HepG2 (cell line): ENCODE data around the gene DBNDD2. TPM values are rescaled to one million over a fixed set of nuclear protein-coding genes. Genes with fewer than 3 reads are reported as not detected.

Experiments
- ATAC-seq: fragments of 200-7000 bp; cut with Tn5 transposase; 3 replicates; pipeline ENCODE4 v1.9.1; 2020; ENCODE audit warnings: mild to moderate bottlenecking, moderate library complexity
- BruUV-seq: library from RNA; stranded (reverse); fragments of 400-500 nt; replicated peaks from 2 replicates; lab custom pipeline; 2021; lab: Mats Ljungman, UMichigan
- CTCF ChIA-PET: fragments of 300-600 bp; formaldehyde crosslinking; extraction: SDS; loops from one replicate; lab custom pipeline; 2021; ENCODE audit warnings: low total read pairs, inconsistent platforms, low intra/inter-chr PET ratio; lab: Yijun Ruan, JAX
- POLR2A ChIA-PET: fragments of 350-600 bp; sonication (Branson Sonifier 250); formaldehyde crosslinking; loops from one replicate; lab custom pipeline; 2020; ENCODE audit warnings: antibody characterized with exemption, inconsistent platforms; lab: Yijun Ruan, JAX
- DNase-seq: peaks from one replicate; pipeline ENCODE4 v3.0.0-alpha.2; 2015; ENCODE audit warnings: low spot score
- FAIRE-seq: peaks from 3 replicates; lab custom pipeline; 2011; peaks lifted over from hg19 to GRCh38; lab: Jason Lieb, UNC
- H2AFZ ChIP-seq: one replicate; pipeline ENCODE4 v1.6.1; 2011; ENCODE audit warnings: low read length, inconsistent platforms
- H3K27ac ChIP-seq: fragments of 300-600 bp; 3 replicates; pipeline ENCODE4 v1.8.0; 2011; ENCODE audit warnings: mixed run types, mild to moderate bottlenecking, mixed read lengths, low read length, inconsistent platforms; ENCODE audit not compliant: insufficient read depth; ENCODE audit errors: extremely low read length
- H3K27me3 ChIP-seq, 2 experiments: fragments of 200-600 bp in 1 of 2; 2 replicates in 1 of 2; 3 replicates in 1 of 2; pipeline versions ENCODE4 v1.6.0 to v1.8.0; 2011; ENCODE audit warnings: low read length in 2 of 2, mild to moderate bottlenecking in 2 of 2, moderate library complexity in 2 of 2, inconsistent platforms in 1 of 2; ENCODE audit not compliant: insufficient read depth in 2 of 2, control insufficient read depth in 1 of 2
- H3K36me3 ChIP-seq, 2 experiments: fragments of 200-600 bp in 1 of 2; replicated peaks in 1 of 2; 2 replicates in 1 of 2; 3 replicates in 1 of 2; pipeline versions ENCODE4 v1.5.1 to v1.8.0; 2011; ENCODE audit warnings: low read length in 2 of 2, inconsistent platforms in 1 of 2; ENCODE audit not compliant: insufficient read depth in 2 of 2, control insufficient read depth in 1 of 2
- H3K4me1 ChIP-seq: 2 replicates; pipeline ENCODE4 v1.5.1; 2012; ENCODE audit warnings: low read length, inconsistent platforms; ENCODE audit not compliant: insufficient read depth
- H3K4me2 ChIP-seq: 2 replicates; pipeline ENCODE4 v1.6.0; 2011; ENCODE audit warnings: low read depth, low read length, inconsistent platforms
- H3K4me3 ChIP-seq, 3 experiments: fragments of 200-600 bp in 1 of 3; sonication (generic), shearing (Covaris generic) in 1 of 3; replicated peaks in 1 of 3; 2 replicates each; pipeline ENCODE4 v1.5.1; 2011 to 2016; ENCODE audit warnings: low read length in 3 of 3, inconsistent platforms in 2 of 3, low read depth in 2 of 3, mild to moderate bottlenecking in 2 of 3, control low read depth in 1 of 3, mixed read lengths in 1 of 3; ENCODE audit not compliant: insufficient read depth in 1 of 3
- H3K79me2 ChIP-seq: one replicate; pipeline ENCODE4 v1.6.1; 2011; ENCODE audit warnings: low read length, inconsistent platforms; ENCODE audit not compliant: insufficient read depth
- H3K9ac ChIP-seq: 2 replicates; pipeline ENCODE4 v1.6.0; 2011; ENCODE audit warnings: mild to moderate bottlenecking, low read depth, low read length, inconsistent platforms; ENCODE audit not compliant: insufficient read depth
- H3K9me3 ChIP-seq: 2 replicates; pipeline ENCODE4 v1.5.1; 2012; ENCODE audit warnings: mild to moderate bottlenecking, low read length
- H4K20me1 ChIP-seq: 2 replicates; pipeline ENCODE4 v1.6.0; 2011; ENCODE audit warnings: inconsistent platforms, mild to moderate bottlenecking, low read length, moderate library complexity; ENCODE audit not compliant: insufficient read depth
- BCL6 ChIP-seq: IDR thresholded peaks from 2 replicates; pipeline ENCODE4 v1.6.1; 2016; ENCODE audit warnings: missing genetic modification reagents, missing compliant biosample characterization
- ETV5 ChIP-seq: IDR thresholded peaks from 2 replicates; pipeline ENCODE4 v1.6.1; 2018; ENCODE audit warnings: missing biosample characterization, missing genetic modification reagents, inconsistent platforms, borderline replicate concordance
- FOXC1 ChIP-seq: sonication (generic); formaldehyde crosslinking; IDR thresholded peaks from 2 replicates; pipeline ENCODE4 v1.8.0; 2022; ENCODE audit warnings: mild to moderate bottlenecking, missing genetic modification reagents, borderline replicate concordance
- KDM5B ChIP-seq: sonication (generic); formaldehyde crosslinking; IDR thresholded peaks from 2 replicates; pipeline ENCODE4 v1.4.0; 2020; ENCODE audit warnings: missing genetic modification reagents, mild to moderate bottlenecking, borderline replicate concordance
- KLF16 ChIP-seq, 2 experiments: sonication (generic) in 1 of 2; formaldehyde crosslinking in 1 of 2; IDR thresholded peaks; 2 replicates each; pipeline versions ENCODE4 v1.6.1 to v1.8.0; 2016 to 2023; ENCODE audit warnings: missing genetic modification reagents in 2 of 2, missing compliant biosample characterization in 1 of 2
- MYC ChIP-seq: sonication (generic); formaldehyde crosslinking; IDR thresholded peaks from 2 replicates; pipeline ENCODE4 v1.9.0; 2021; ENCODE audit warnings: missing genetic modification reagents, borderline replicate concordance
- NBN ChIP-seq: fragments of 450-650 bp; conservative IDR thresholded peaks from 2 replicates; pipeline ENCODE4 v1.6.1; 2017
- NFYB ChIP-seq: sonication (generic); formaldehyde crosslinking; IDR thresholded peaks from 2 replicates; pipeline ENCODE4 v1.4.0; 2020; ENCODE audit warnings: missing genetic modification reagents
- SP5 ChIP-seq: IDR thresholded peaks from 2 replicates; pipeline ENCODE4 v1.6.1; 2016; ENCODE audit warnings: low read depth, borderline replicate concordance
- SRSF9 ChIP-seq: fragments of 200-400 bp; formaldehyde crosslinking; IDR thresholded peaks from 2 replicates; pipeline ENCODE4 v1.6.1; 2018; ENCODE audit warnings: borderline replicate concordance, mild to moderate bottlenecking, low read depth, low read length; ENCODE audit not compliant: insufficient read depth, poor library complexity, severe bottlenecking
- STAG1 ChIP-seq: sonication (generic); formaldehyde crosslinking; IDR thresholded peaks from 2 replicates; pipeline ENCODE4 v1.4.0; 2020; ENCODE audit warnings: missing genetic modification reagents
- YEATS2 ChIP-seq: sonication (generic); formaldehyde crosslinking; IDR thresholded peaks from 2 replicates; pipeline ENCODE4 v1.4.0; 2020; ENCODE audit warnings: missing genetic modification reagents, borderline replicate concordance
- ZMYM3 ChIP-seq: sonication (generic); formaldehyde crosslinking; IDR thresholded peaks from 2 replicates; pipeline ENCODE4 v1.5.1; 2020; ENCODE audit warnings: mild to moderate bottlenecking, missing genetic modification reagents
- ZNF121 ChIP-seq: sonication (generic); formaldehyde crosslinking; IDR thresholded peaks from 2 replicates; pipeline ENCODE4 v1.5.0; 2020; ENCODE audit warnings: mild to moderate bottlenecking, missing genetic modification reagents
- ZNF550 ChIP-seq: sonication (generic); formaldehyde crosslinking; IDR thresholded peaks from 2 replicates; pipeline ENCODE4 v1.4.0; 2020; ENCODE audit warnings: mild to moderate bottlenecking, missing genetic modification reagents, borderline replicate concordance
- ZNF605 ChIP-seq: sonication (generic); formaldehyde crosslinking; IDR thresholded peaks from 2 replicates; pipeline ENCODE4 v1.8.0; 2022; ENCODE audit warnings: mild to moderate bottlenecking, missing genetic modification reagents
- WGBS: methylation state at CpG from one replicate; pipeline ENCODE4 v1.1.6; 2017; ENCODE audit warnings: low lambda C conversion rate; 5-methylcytosine and 5-hydroxymethylcytosine counted together
- in situ Hi-C: cut with HindIII; loops from 2 replicates; pipeline ENCODE4 v1.10.0; 2017; ENCODE audit warnings: low pct_unique_long_range_greater_than_20kb; ENCODE audit not compliant: extremely low pct_ligation_motif_present
- intact Hi-C: fragments of 100-400 bp; cut with micrococcal nuclease; formaldehyde crosslinking; loops from one replicate; pipeline ENCODE4 v1.10.0; 2022; ENCODE audit not compliant: unreplicated experiment
- polyA plus RNA-seq, 8 experiments: library from polyadenylated mRNA; depleted of rRNA in 3 of 8; stranded (reverse) in 7 of 8; unstranded in 1 of 8; fragments of >200 nt; fragmentation: Illumina TruSeq in 4 of 8; extraction: Trizol in 4 of 8; gene quantifications; 2 replicates each; pipeline versions ENCODE4 v1.2.1 to v1.2.3, GENCODE V29; 2011 to 2016; ENCODE audit warnings: low read depth in 4 of 8, missing spikeins in 1 of 8, mixed read lengths in 1 of 8; ENCODE audit not compliant: insufficient read depth in 1 of 8
- total RNA-seq, 5 experiments: library from RNA; depleted of rRNA; stranded (reverse); fragments of >200 nt; fragmentation: Illumina TruSeq; extraction: Trizol; gene quantifications; 2 replicates each; pipeline ENCODE4 v1.2.3, GENCODE V29; 2016; ENCODE audit warnings: low read depth in 1 of 5
- TF ChIP-seq, protein P1 (sequence below): sonication (generic); formaldehyde crosslinking; IDR thresholded peaks from 2 replicates; pipeline ENCODE4 v1.8.1; 2023; ENCODE audit warnings: mild to moderate bottlenecking, missing genetic modification reagents
- TF ChIP-seq, protein P2 (sequence below): sonication (generic); formaldehyde crosslinking; IDR thresholded peaks from 2 replicates; pipeline ENCODE4 v1.4.0; 2020; ENCODE audit warnings: missing genetic modification reagents
- TF ChIP-seq, protein P3 (sequence below): IDR thresholded peaks from 2 replicates; pipeline ENCODE4 v1.6.1; 2016; ENCODE audit warnings: low read depth, borderline replicate concordance
- TF ChIP-seq, protein P4 (sequence below): sonication (generic); formaldehyde crosslinking; IDR thresholded peaks from 2 replicates; pipeline ENCODE4 v1.4.0; 2020; ENCODE audit warnings: missing genetic modification reagents
- TF ChIP-seq, protein P5 (sequence below): sonication (generic); formaldehyde crosslinking; IDR thresholded peaks from 2 replicates; pipeline ENCODE4 v1.8.0; 2022; ENCODE audit warnings: mild to moderate bottlenecking, missing genetic modification reagents

Gene DBNDD2
- total and polyA plus RNA-seq, 2 of the 13 experiments (the other 11 are each of a cell fraction or from before 2014, with no cell fraction given): 16.7 to 47.6 TPM

DNA sequence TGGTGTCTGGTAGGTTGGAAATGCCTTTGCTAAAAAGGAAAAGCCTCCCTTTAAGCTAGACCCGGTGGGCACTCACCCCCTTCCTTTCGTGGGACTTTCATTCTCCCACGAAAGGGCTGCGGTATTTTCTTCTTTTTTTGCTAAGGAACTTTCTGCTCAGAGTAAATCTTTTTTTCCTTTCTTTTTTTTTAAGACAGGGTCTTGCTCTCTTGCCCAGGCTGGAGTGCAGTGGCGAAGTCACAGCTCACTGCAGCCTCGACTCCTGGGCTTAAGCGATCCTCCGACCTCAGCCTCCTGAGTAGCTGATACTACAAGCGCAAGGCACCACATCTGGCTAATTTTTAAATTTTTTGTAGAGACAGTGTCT lies 34.0 kb upstream of the DBNDD2 start:
- DNase-seq: no peak
- Histone ChIP-seq H3K9ac (no peak overlapping the region), H3K9me3 (no peaks in the 10 kb centered on the region), H3K79me2 (no peaks in the 10 kb centered on the region), H3K27me3 (no peaks in the 10 kb centered on the region), H3K4me2 (peak overlapping the region; percentile 69), H2AFZ (no peak overlapping the region), H3K36me3 (no peaks in the 10 kb centered on the region; a peak in 1 of 5 replicates), H4K20me1 (no peaks in the 10 kb centered on the region), H3K4me1 (peaks cover 19% of the 10 kb centered on the region), H3K4me3 (peak overlapping the region in 1 of 3 experiments; percentile 29; a peak in 1 of 6 replicates), H3K27ac (no peak overlapping the region)
- WGBS: 82% methylated on average over 9 of the region's 9 CpGs
- in situ Hi-C loops (loop anchor here (5.0 kb wide), 1 partner anchor 63 kb away; no protein-coding TSS in a partner anchor), intact Hi-C loops (loop anchor here (1.0 to 2.0 kb wide), 2 partner anchors 43 to 63 kb away; partner anchors contain the start of gene PIGT)
- FAIRE-seq: no peak
- ChIA-PET CTCF (interaction anchor here (1.1 to 1.9 kb wide), 5 partner anchors 12 to 397 kb away, joined by 4 to 32 read pairs (median 6); no protein-coding TSS in a partner anchor), POLR2A (interaction anchor here (0.7 to 29.5 kb wide), 8 partner anchors 10 to 397 kb away, joined by 3 to 1422 read pairs (median 11); partner anchors contain the start of genes PIGT, SDC4 and SYS1)
- ATAC-seq: no peak
- BruUV-seq: no TSS peak
- peak; percentile 0; the same call in 1 of the 2 replicates for TF ChIP-seq KDM5B (CRISPR knock-in tag)
- 0 out of 2 replicates have a peak, but pooled peaks have one; percentile 45 for TF ChIP-seq ZNF605 (CRISPR knock-in tag)
- TF ChIP-seq, protein P1, sequence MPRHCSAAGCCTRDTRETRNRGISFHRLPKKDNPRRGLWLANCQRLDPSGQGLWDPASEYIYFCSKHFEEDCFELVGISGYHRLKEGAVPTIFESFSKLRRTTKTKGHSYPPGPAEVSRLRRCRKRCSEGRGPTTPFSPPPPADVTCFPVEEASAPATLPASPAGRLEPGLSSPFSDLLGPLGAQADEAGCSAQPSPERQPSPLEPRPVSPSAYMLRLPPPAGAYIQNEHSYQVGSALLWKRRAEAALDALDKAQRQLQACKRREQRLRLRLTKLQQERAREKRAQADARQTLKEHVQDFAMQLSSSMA (CRISPR knock-in tag): 0 out of 2 replicates have a peak, but pooled peaks have one; percentile 7
- TF ChIP-seq ETV5 (CRISPR knock-in tag): peak; percentile 1; the same call in 1 of the 2 replicates
- peak; percentile 92 for TF ChIP-seq ZNF121 (CRISPR knock-in tag)
- no peak for TF ChIP-seq MYC (CRISPR knock-in tag)
- TF ChIP-seq NFYB (CRISPR knock-in tag): no peak
- peak; percentile 4; the same call in 1 of the 2 replicates for TF ChIP-seq YEATS2 (CRISPR knock-in tag)
- TF ChIP-seq ZMYM3 (CRISPR knock-in tag): 0 out of 2 replicates have a peak, but pooled peaks have one; percentile 6
- TF ChIP-seq KLF16 (CRISPR knock-in tag; IDR thresholded peaks at IDR 0.05): no peak
- TF ChIP-seq, protein P2, sequence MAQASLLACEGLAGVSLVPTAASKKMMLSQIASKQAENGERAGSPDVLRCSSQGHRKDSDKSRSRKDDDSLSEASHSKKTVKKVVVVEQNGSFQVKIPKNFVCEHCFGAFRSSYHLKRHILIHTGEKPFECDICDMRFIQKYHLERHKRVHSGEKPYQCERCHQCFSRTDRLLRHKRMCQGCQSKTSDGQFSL (CRISPR knock-in tag): no peak
- TF ChIP-seq ZNF550 (CRISPR knock-in tag): no peak
- TF ChIP-seq, protein P3, sequence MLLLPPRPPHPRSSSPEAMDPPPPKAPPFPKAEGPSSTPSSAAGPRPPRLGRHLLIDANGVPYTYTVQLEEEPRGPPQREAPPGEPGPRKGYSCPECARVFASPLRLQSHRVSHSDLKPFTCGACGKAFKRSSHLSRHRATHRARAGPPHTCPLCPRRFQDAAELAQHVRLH (CRISPR knock-in tag): 0 out of 2 replicates have a peak, but pooled peaks have one; percentile 2
- no peak for TF ChIP-seq STAG1 (CRISPR knock-in tag)
- TF ChIP-seq NBN: no peak
- TF ChIP-seq SP5 (CRISPR knock-in tag): 0 out of 2 replicates have a peak, but pooled peaks have one; percentile 1
- 0 out of 2 replicates have a peak, but pooled peaks have one; percentile 39 for TF ChIP-seq FOXC1 (CRISPR knock-in tag)
- TF ChIP-seq, protein P4, sequence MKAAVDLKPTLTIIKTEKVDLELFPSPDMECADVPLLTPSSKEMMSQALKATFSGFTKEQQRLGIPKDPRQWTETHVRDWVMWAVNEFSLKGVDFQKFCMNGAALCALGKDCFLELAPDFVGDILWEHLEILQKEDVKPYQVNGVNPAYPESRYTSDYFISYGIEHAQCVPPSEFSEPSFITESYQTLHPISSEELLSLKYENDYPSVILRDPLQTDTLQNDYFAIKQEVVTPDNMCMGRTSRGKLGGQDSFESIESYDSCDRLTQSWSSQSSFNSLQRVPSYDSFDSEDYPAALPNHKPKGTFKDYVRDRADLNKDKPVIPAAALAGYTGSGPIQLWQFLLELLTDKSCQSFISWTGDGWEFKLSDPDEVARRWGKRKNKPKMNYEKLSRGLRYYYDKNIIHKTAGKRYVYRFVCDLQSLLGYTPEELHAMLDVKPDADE (CRISPR knock-in tag): no peak
- TF ChIP-seq, protein P5, sequence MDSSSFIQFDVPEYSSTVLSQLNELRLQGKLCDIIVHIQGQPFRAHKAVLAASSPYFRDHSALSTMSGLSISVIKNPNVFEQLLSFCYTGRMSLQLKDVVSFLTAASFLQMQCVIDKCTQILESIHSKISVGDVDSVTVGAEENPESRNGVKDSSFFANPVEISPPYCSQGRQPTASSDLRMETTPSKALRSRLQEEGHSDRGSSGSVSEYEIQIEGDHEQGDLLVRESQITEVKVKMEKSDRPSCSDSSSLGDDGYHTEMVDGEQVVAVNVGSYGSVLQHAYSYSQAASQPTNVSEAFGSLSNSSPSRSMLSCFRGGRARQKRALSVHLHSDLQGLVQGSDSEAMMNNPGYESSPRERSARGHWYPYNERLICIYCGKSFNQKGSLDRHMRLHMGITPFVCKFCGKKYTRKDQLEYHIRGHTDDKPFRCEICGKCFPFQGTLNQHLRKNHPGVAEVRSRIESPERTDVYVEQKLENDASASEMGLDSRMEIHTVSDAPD (CRISPR knock-in tag): no peak
- TF ChIP-seq SRSF9: no peak
- no peak for TF ChIP-seq BCL6 (CRISPR knock-in tag)
